Measurements from ENCODE around the gene CSF3R. TPM values are rescaled to one million over a fixed set of nuclear protein-coding genes. Genes with fewer than 3 reads are reported as not detected.

Gene CSF3R
- total and polyA plus RNA-seq, 2 experiments from 2014 or later = 19.7 to 22.3 TPM

DNA sequence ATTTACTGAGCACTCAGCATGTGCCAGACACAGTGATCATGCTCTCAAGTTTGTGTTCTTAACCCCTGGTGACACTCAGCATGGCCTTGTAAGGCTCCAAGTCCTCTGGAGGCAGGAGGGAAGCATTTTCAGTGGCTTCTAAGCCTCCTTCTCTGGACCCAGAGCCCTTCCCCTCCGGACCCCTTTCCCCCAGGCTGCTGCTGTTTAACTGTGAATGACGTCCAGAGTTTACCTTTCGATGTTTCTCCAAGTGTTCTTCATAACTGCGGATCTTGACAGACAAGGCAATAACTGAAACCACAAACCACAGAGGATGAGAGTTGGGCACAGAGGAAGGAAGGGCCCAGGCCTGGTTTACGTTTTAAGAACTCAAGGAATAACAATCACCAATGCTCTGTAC is 25.0 kb downstream of the CSF3R start:
- Histone ChIP-seq H3K4me3 (no peak overlapping the region), H3K4me1 (ENCODE audit: insufficient read depth) (no peaks in the 10 kb centered on the region), H3K36me3 (replicated peaks; ENCODE audit: insufficient read depth, low read depth) (no peaks in the 10 kb centered on the region), H3K27me3 (no peaks in the 10 kb centered on the region), H3K79me2 (peaks cover 6% of the 10 kb centered on the region), H3K9me2 (replicated peaks; ENCODE audit: insufficient read depth) (no peaks in the 10 kb centered on the region), H4K20me1 (ENCODE audit: insufficient read depth, poor library complexity, severe bottlenecking) (no peaks in the 10 kb centered on the region), H2AFZ (no peak overlapping the region), H3K9me3 (ENCODE audit: low read depth) (no peaks in the 10 kb centered on the region), H3K27ac (no peak overlapping the region), H3K4me2 (no peak overlapping the region)
- 85% methylated on average over 5 of the region's 5 CpGs for WGBS (ENCODE audit: low lambda C conversion rate, missing lambda C conversion rate)
- DNase-seq (ENCODE audit: low spot score) = no peak
- TF ChIP-seq EZH2phosphoT487 (IDR thresholded peaks at IDR 0.05; ENCODE audit: low read depth, severe bottlenecking, unreplicated experiment) (no peak), EZH2 (IDR thresholded peaks at IDR 0.05; ENCODE audit: borderline replicate concordance) (no peak), CTCF (IDR thresholded peaks at IDR 0.05; ENCODE audit: poor library complexity) (no peak)

DNA sequence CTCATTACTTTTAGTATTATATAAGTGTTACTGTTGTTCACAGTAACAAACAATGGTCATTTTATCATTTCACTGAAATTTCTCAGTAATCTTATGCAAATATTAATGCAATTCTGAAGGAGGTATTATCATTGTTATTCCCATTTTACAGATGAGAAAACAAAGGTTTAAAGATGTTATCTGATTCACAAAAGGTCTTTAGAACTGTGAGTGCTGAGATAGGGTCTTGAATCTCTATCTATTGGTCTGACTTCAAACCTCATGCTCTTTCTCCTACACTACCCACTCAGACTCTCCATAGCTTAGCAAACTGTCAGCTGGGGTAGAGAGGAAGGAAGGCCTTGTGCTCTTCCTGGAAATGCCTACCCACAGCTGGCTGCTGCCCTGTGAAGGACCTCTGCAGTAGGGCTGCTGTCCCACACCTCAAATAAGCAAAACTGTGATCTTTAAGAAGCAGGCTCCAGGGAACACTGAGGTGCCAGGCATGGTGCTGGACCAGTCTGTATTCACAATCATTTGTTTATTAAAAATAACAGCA is 26.3 kb downstream of the CSF3R start:
- H3K27ac ChIP-seq = no peak overlapping the region
- TF ChIP-seq EZH2phosphoT487 (IDR thresholded peaks at IDR 0.05; ENCODE audit: low read depth, severe bottlenecking, unreplicated experiment) (no peak), CTCF (IDR thresholded peaks at IDR 0.05; ENCODE audit: poor library complexity) (no peak), EZH2 (IDR thresholded peaks at IDR 0.05; ENCODE audit: borderline replicate concordance) (no peak)
- no peaks in the 10 kb centered on the region for H3K27me3 ChIP-seq
- no peak for DNase-seq (ENCODE audit: low spot score)
- H3K4me1 ChIP-seq (ENCODE audit: insufficient read depth) = no peaks in the 10 kb centered on the region
- no peaks in the 10 kb centered on the region for H3K36me3 ChIP-seq (replicated peaks; ENCODE audit: insufficient read depth, low read depth)
- H3K79me2 ChIP-seq = no peaks in the 10 kb centered on the region
- H3K9me3 ChIP-seq (ENCODE audit: low read depth) = no peaks in the 10 kb centered on the region
- H4K20me1 ChIP-seq (ENCODE audit: insufficient read depth, poor library complexity, severe bottlenecking) = no peaks in the 10 kb centered on the region
- no peaks in the 10 kb centered on the region for H3K9me2 ChIP-seq (replicated peaks; ENCODE audit: insufficient read depth)
- H3K4me2 ChIP-seq = no peak overlapping the region
- H3K4me3 ChIP-seq = no peak overlapping the region
- no peak overlapping the region for H2AFZ ChIP-seq

DNA sequence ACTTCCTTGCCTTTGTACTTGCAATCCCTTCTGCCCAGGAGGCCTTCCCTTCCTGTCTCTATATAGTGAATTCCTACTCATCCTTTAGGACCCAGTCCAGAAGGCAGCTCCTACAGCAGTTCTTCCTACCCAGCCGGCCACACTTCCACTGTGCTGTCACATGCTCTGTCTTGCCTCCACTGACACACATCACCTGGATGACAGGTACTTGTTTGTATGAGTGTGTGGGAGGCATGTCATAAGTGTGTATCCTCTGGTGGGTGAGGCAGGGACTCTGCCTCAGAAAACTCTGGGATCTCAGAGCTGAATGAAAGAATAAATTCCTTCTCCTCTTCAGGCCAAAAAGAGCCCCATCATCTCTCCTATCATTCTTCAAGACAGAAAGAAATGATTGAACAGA is 27.3 kb downstream of the CSF3R start:
- Histone ChIP-seq H4K20me1 (ENCODE audit: insufficient read depth, poor library complexity, severe bottlenecking) (no peaks in the 10 kb centered on the region), H3K4me2 (no peak overlapping the region), H3K4me1 (ENCODE audit: insufficient read depth) (no peaks in the 10 kb centered on the region), H3K4me3 (no peak overlapping the region), H3K27ac (no peak overlapping the region), H2AFZ (no peak overlapping the region), H3K36me3 (replicated peaks; ENCODE audit: insufficient read depth, low read depth) (no peaks in the 10 kb centered on the region), H3K27me3 (no peaks in the 10 kb centered on the region), H3K79me2 (no peaks in the 10 kb centered on the region), H3K9me2 (replicated peaks; ENCODE audit: insufficient read depth) (no peaks in the 10 kb centered on the region), H3K9me3 (ENCODE audit: low read depth) (no peaks in the 10 kb centered on the region)
- WGBS (ENCODE audit: low lambda C conversion rate, missing lambda C conversion rate) = 89% methylated on average over 1 of the region's 1 CpG
- TF ChIP-seq EZH2 (IDR thresholded peaks at IDR 0.05; ENCODE audit: borderline replicate concordance) (no peak), CTCF (IDR thresholded peaks at IDR 0.05; ENCODE audit: poor library complexity) (no peak), EZH2phosphoT487 (IDR thresholded peaks at IDR 0.05; ENCODE audit: low read depth, severe bottlenecking, unreplicated experiment) (no peak)
- no peak for DNase-seq (ENCODE audit: low spot score)

All from hepatocyte (in vitro differentiated cells).